ENCODE measurements around the gene RALB. TPM values are rescaled to one million over a fixed set of nuclear protein-coding genes. Genes with fewer than 3 reads are reported as not detected.
"Not testable (repeated sequence)": the region's sequence is repeated elsewhere in the genome, so short reads cannot be mapped to it uniquely, and the experiment has no call there.

RALB gene
- total RNA-seq, 1 donor from 2014 or later: 52.7 TPM

- no peak for FAIRE-seq
- peaks cover 2% of the 10 kb centered on the region for H3K27me3 ChIP-seq (ENCODE audit: control insufficient read depth, insufficient read depth, low read length)
- TF ChIP-seq, protein P1, sequence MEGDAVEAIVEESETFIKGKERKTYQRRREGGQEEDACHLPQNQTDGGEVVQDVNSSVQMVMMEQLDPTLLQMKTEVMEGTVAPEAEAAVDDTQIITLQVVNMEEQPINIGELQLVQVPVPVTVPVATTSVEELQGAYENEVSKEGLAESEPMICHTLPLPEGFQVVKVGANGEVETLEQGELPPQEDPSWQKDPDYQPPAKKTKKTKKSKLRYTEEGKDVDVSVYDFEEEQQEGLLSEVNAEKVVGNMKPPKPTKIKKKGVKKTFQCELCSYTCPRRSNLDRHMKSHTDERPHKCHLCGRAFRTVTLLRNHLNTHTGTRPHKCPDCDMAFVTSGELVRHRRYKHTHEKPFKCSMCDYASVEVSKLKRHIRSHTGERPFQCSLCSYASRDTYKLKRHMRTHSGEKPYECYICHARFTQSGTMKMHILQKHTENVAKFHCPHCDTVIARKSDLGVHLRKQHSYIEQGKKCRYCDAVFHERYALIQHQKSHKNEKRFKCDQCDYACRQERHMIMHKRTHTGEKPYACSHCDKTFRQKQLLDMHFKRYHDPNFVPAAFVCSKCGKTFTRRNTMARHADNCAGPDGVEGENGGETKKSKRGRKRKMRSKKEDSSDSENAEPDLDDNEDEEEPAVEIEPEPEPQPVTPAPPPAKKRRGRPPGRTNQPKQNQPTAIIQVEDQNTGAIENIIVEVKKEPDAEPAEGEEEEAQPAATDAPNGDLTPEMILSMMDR (IDR thresholded peaks at IDR 0.05; ENCODE audit: insufficient read depth, low read length, severe bottlenecking): no peak
- DNase-seq (ENCODE audit: low read depth): no peak
- H3K4me3 ChIP-seq (ENCODE audit: low read depth, low read length): no peak overlapping the region
- H3K36me3 ChIP-seq (ENCODE audit: control insufficient read depth, insufficient read depth, low read length): peaks cover 3% of the 10 kb centered on the region
Measured at GRCh38 chr2:120255071-120255470, 2.4 kb downstream of the RALB start.

GRCh38 chr2:120255986-120256650 is 3.5 kb downstream of the RALB start:
- peaks cover 3% of the 10 kb centered on the region for H3K36me3 ChIP-seq (ENCODE audit: control insufficient read depth, insufficient read depth, low read length)
- no peak for FAIRE-seq
- no peak for DNase-seq (ENCODE audit: low read depth)
- H3K27me3 ChIP-seq (ENCODE audit: control insufficient read depth, insufficient read depth, low read length): no peaks in the 10 kb centered on the region
- TF ChIP-seq, protein P1 (IDR thresholded peaks at IDR 0.05; ENCODE audit: insufficient read depth, low read length, severe bottlenecking): no peak
- no peak overlapping the region for H3K4me3 ChIP-seq (ENCODE audit: low read depth, low read length)

GRCh38 chr2:120256651-120257000 is 4.0 kb downstream of the RALB start:
- DNase-seq (ENCODE audit: low read depth): no peak
- H3K27me3 ChIP-seq (ENCODE audit: control insufficient read depth, insufficient read depth, low read length): no peaks in the 10 kb centered on the region
- H3K4me3 ChIP-seq (ENCODE audit: low read depth, low read length): no peak overlapping the region
- H3K36me3 ChIP-seq (ENCODE audit: control insufficient read depth, insufficient read depth, low read length): peaks cover 3% of the 10 kb centered on the region
- FAIRE-seq: no peak
- TF ChIP-seq, protein P1 (IDR thresholded peaks at IDR 0.05; ENCODE audit: insufficient read depth, low read length, severe bottlenecking): no peak

- FAIRE-seq (no peak), DNase-seq (ENCODE audit: low read depth) (no peak)
- Histone ChIP-seq H3K27me3 (ENCODE audit: control insufficient read depth, insufficient read depth, low read length) (no peaks in the 10 kb centered on the region), H3K36me3 (ENCODE audit: control insufficient read depth, insufficient read depth, low read length) (peaks cover 3% of the 10 kb centered on the region), H3K4me3 (ENCODE audit: low read depth, low read length) (no peak overlapping the region)
- TF ChIP-seq, protein P1 (IDR thresholded peaks at IDR 0.05; ENCODE audit: insufficient read depth, low read length, severe bottlenecking): no peak
Measured at GRCh38 chr2:120257522-120257921, 4.9 kb downstream of the RALB start.

DNA sequence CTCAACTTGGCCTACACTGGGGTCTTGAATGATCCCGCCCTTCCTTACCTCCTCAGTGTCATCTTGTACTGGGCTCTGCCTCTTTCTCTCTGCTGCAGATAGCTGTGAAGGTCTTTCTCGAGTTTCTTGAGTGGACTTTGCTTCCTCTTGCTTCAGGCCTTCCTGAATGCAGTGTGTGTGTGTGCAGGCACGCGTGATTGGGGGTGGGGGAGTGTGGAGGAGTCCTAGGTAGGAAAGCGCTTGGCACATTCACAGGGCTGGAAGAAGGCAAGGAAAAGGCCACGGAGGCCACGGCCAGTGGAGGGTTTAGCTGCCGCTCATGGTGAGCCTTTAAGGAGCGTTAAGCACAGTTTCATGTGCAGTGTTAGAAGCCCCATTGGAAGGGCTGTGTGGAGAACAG is 5.5 kb downstream of the RALB start:
- FAIRE-seq (no peak), DNase-seq (ENCODE audit: low read depth) (no peak)
- H3K4me3 ChIP-seq (ENCODE audit: low read depth, low read length): no peak overlapping the region
- H3K27me3 ChIP-seq (ENCODE audit: control insufficient read depth, insufficient read depth, low read length): no peaks in the 10 kb centered on the region
- TF ChIP-seq, protein P1 (IDR thresholded peaks at IDR 0.05; ENCODE audit: insufficient read depth, low read length, severe bottlenecking): no peak
- peaks cover 3% of the 10 kb centered on the region for H3K36me3 ChIP-seq (ENCODE audit: control insufficient read depth, insufficient read depth, low read length)

GRCh38 chr2:120259939-120260338 is 7.3 kb downstream of the RALB start:
- not testable (repeated sequence) for H3K4me3 ChIP-seq (ENCODE audit: low read depth, low read length); H3K36me3 ChIP-seq (ENCODE audit: control insufficient read depth, insufficient read depth, low read length); DNase-seq (ENCODE audit: low read depth); FAIRE-seq; H3K27me3 ChIP-seq (ENCODE audit: control insufficient read depth, insufficient read depth, low read length)
